ENCODE data around the gene CACNA1S. TPM values are rescaled to one million over a fixed set of nuclear protein-coding genes. Genes with fewer than 3 reads are reported as not detected.

The CACNA1S gene
- total and polyA plus RNA-seq, 2 of the 4 experiments (the other 2 are of a cell fraction) = not detected

- no peak overlapping the region for H3K23ac ChIP-seq (ENCODE audit: low read depth, low read length)
- H2BK5ac ChIP-seq (ENCODE audit: low read depth, low read length, poor library complexity, severe bottlenecking) = no peak overlapping the region
- dilution Hi-C loops (cut with HindIII; ENCODE audit: low sequenced_read_pairs, unreplicated experiment) = no loop called here
- H3K27me3 ChIP-seq (ENCODE audit: control insufficient read depth, insufficient read depth, low read length) = peaks cover 19% of the 10 kb centered on the region
- H3K14ac ChIP-seq (replicated peaks; ENCODE audit: low read depth, low read length) = no peak overlapping the region
- H3K79me1 ChIP-seq (ENCODE audit: low read depth in 1 of 2, low read length in 2 of 2) = no peaks in the 10 kb centered on the region
- H3K4me2 ChIP-seq (ENCODE audit: low read depth, low read length) = no peak overlapping the region
- H2BK120ac ChIP-seq (ENCODE audit: low read depth, low read length) = no peak overlapping the region
- 0 out of 2 replicates have a peak, but pooled peaks cover 2% of the 10 kb centered on the region for H3K9me1 ChIP-seq (ENCODE audit: insufficient read depth, low read length)
- intact Hi-C loops (cut with micrococcal nuclease) = no loop called here
- 91% methylated on average over 3 of the region's 13 CpGs; no CpG with 5 or more reads in 1 of the 2 experiments for WGBS, 2 experiments (ENCODE audit: extremely low coverage in 2 of 2, insufficient read length in 1 of 2)
- BruUV-seq (replicated peaks) = no TSS peak
- no peak overlapping the region for H3K4ac ChIP-seq (ENCODE audit: low read depth, low read length)
- no peak overlapping the region for H3K18ac ChIP-seq (ENCODE audit: low read depth, low read length)
- no peak overlapping the region for H3K9ac ChIP-seq (ENCODE audit: low read depth, low read length)
- in situ Hi-C loops (cut with MboI; ENCODE audit: low sequenced_read_pairs) = no loop called here
- CTCF ChIA-PET = interaction anchor here (1.7 kb wide), 1 partner anchor 10 kb away, joined by 4 read pairs; no protein-coding TSS in a partner anchor
- H3K9me3 ChIP-seq (ENCODE audit: control insufficient read depth, insufficient read depth, low read length) = no peaks in the 10 kb centered on the region
- H3K27ac ChIP-seq (ENCODE audit: insufficient read depth, low read length) = no peak overlapping the region
- no peak overlapping the region for H4K8ac ChIP-seq (ENCODE audit: low read depth in 2 of 2, low read length in 2 of 2)
- ATAC-seq (ENCODE audit: low read depth) (no peak), DNase-seq (no peak)
- no peaks in the 10 kb centered on the region for H4K20me1 ChIP-seq (ENCODE audit: insufficient read depth, low read length)
- H3K56ac ChIP-seq (ENCODE audit: extremely low read depth, insufficient read depth, low read length) = no peak overlapping the region
- H4K91ac ChIP-seq (ENCODE audit: insufficient read depth, low read depth, low read length) = no peak overlapping the region
- no peak overlapping the region for H2AFZ ChIP-seq (replicated peaks; ENCODE audit: low read length, poor library complexity)
- H2AK9ac ChIP-seq (replicated peaks; ENCODE audit: low read depth, low read length, poor library complexity) = no peak overlapping the region
- H2BK15ac ChIP-seq (ENCODE audit: low read depth, low read length) = no peak overlapping the region
- TF ChIP-seq MXI1 (IDR thresholded peaks at IDR 0.05; ENCODE audit: borderline replicate concordance, low read depth, low read length) = no peak
- TF ChIP-seq RCOR1 (IDR thresholded peaks at IDR 0.05; ENCODE audit: insufficient replicate concordance, low read length) = no peak
- no peak for TF ChIP-seq RAD21 (IDR thresholded peaks at IDR 0.05; ENCODE audit: low read length)
- no peak for TF ChIP-seq MAZ (IDR thresholded peaks at IDR 0.05; ENCODE audit: borderline replicate concordance, low read depth, low read length)
- TF ChIP-seq RFX5 (IDR thresholded peaks at IDR 0.05; ENCODE audit: low read depth, low read length) = no peak
- TF ChIP-seq POLR2A (IDR thresholded peaks at IDR 0.05; ENCODE audit: low read depth, low read length) = no peak
- no peak for TF ChIP-seq FOS (IDR thresholded peaks at IDR 0.05; ENCODE audit: low read depth, low read length)
- no peak for TF ChIP-seq MAFK (IDR thresholded peaks at IDR 0.05; ENCODE audit: low read depth, low read length)
- no peak for TF ChIP-seq ELK1 (IDR thresholded peaks at IDR 0.05; ENCODE audit: borderline replicate concordance, low read depth, low read length)
- no peak for TF ChIP-seq CEBPB (IDR thresholded peaks at IDR 0.05; ENCODE audit: low read depth, low read length)
- TF ChIP-seq, protein P1, sequence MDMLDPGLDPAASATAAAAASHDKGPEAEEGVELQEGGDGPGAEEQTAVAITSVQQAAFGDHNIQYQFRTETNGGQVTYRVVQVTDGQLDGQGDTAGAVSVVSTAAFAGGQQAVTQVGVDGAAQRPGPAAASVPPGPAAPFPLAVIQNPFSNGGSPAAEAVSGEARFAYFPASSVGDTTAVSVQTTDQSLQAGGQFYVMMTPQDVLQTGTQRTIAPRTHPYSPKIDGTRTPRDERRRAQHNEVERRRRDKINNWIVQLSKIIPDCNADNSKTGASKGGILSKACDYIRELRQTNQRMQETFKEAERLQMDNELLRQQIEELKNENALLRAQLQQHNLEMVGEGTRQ (IDR thresholded peaks at IDR 0.05; ENCODE audit: low read depth, low read length) = no peak
- no peak for TF ChIP-seq BHLHE40 (IDR thresholded peaks at IDR 0.05; ENCODE audit: low read depth, low read length)
- TF ChIP-seq, protein P2, sequence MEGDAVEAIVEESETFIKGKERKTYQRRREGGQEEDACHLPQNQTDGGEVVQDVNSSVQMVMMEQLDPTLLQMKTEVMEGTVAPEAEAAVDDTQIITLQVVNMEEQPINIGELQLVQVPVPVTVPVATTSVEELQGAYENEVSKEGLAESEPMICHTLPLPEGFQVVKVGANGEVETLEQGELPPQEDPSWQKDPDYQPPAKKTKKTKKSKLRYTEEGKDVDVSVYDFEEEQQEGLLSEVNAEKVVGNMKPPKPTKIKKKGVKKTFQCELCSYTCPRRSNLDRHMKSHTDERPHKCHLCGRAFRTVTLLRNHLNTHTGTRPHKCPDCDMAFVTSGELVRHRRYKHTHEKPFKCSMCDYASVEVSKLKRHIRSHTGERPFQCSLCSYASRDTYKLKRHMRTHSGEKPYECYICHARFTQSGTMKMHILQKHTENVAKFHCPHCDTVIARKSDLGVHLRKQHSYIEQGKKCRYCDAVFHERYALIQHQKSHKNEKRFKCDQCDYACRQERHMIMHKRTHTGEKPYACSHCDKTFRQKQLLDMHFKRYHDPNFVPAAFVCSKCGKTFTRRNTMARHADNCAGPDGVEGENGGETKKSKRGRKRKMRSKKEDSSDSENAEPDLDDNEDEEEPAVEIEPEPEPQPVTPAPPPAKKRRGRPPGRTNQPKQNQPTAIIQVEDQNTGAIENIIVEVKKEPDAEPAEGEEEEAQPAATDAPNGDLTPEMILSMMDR (conservative IDR thresholded peaks at IDR 0.05; ENCODE audit: low read depth, low read length) = no peak
- no peak for TF ChIP-seq CHD1 (IDR thresholded peaks at IDR 0.05; ENCODE audit: low read depth, low read length)
- no peak for TF ChIP-seq SMC3 (IDR thresholded peaks at IDR 0.05; ENCODE audit: low read depth, low read length)
- TF ChIP-seq NFE2L2 (IDR thresholded peaks at IDR 0.05; ENCODE audit: low read depth, low read length) = no peak
- H3K4me1 ChIP-seq (ENCODE audit: control insufficient read depth, insufficient read depth, low read length) = peaks cover 2% of the 10 kb centered on the region; the same call in 1 of the 2 replicates
- no peaks in the 10 kb centered on the region; the same call in 1 of the 2 replicates for H3K36me3 ChIP-seq (ENCODE audit: control insufficient read depth, insufficient read depth, low read length)
- H2BK20ac ChIP-seq (ENCODE audit: low read depth, low read length) = no peak overlapping the region
- H3K4me3 ChIP-seq (ENCODE audit: insufficient read depth, low read depth, low read length) = no peak overlapping the region
- no peak overlapping the region for H2AK5ac ChIP-seq (ENCODE audit: low read depth, low read length)
- H4K5ac ChIP-seq (ENCODE audit: low read depth, low read length) = no peak overlapping the region
- POLR2A ChIA-PET (ENCODE audit: unreplicated experiment) = no interaction called here
Observed at GRCh38 chr1:201128962-201129361, 16.7 kb upstream of the CACNA1S start.

All from IMR-90 (cell line).